Kidney (tissue), 14 donors: ENCODE results near the gene DAND5. TPM values are rescaled to one million over a fixed set of nuclear protein-coding genes. Genes with fewer than 3 reads are reported as not detected.
"Not testable (repeated sequence)": the region's sequence is repeated elsewhere in the genome, so short reads cannot be mapped to it uniquely, and the experiment has no call there.

Experiments
- DNase-seq, 5 donors: peaks; one replicate each; pipeline ENCODE4 v3.0.0-alpha.2; 2013 to 2020
- FAIRE-seq: peaks from 2 replicates; lab custom pipeline; 2012; peaks lifted over from hg19 to GRCh38; lab: Jason Lieb, UNC
- H3K27ac ChIP-seq, 2 donors: one replicate each; pipeline ENCODE4 v1.7.0; 2013; ENCODE audit warnings: low read depth in 2 of 2, low read length in 2 of 2, inconsistent platforms in 1 of 2
- H3K27me3 ChIP-seq: one replicate; pipeline ENCODE4 v1.7.1; 2013; ENCODE audit warnings: low read length, inconsistent platforms; ENCODE audit not compliant: control insufficient read depth, insufficient read depth
- H3K36me3 ChIP-seq, 3 donors: one replicate each; pipeline versions ENCODE4 v1.7.0 to v1.7.1; 2013; ENCODE audit warnings: low read length in 3 of 3, control low read depth in 1 of 3, inconsistent platforms in 1 of 3; ENCODE audit not compliant: insufficient read depth in 3 of 3, control insufficient read depth in 2 of 3
- H3K4me1 ChIP-seq, 3 donors: one replicate each; pipeline versions ENCODE4 v1.7.0 to v1.7.1; 2013; ENCODE audit warnings: low read length in 3 of 3, inconsistent platforms in 1 of 3, low read depth in 1 of 3; ENCODE audit not compliant: control insufficient read depth in 2 of 3, insufficient read depth in 2 of 3
- H3K4me3 ChIP-seq, 3 donors: one replicate each; pipeline versions ENCODE4 v1.7.0 to v1.8.1; 2013; ENCODE audit warnings: low read length in 3 of 3, control low read depth in 1 of 3, inconsistent platforms in 1 of 3
- H3K9ac ChIP-seq, 3 donors: one replicate each; pipeline versions ENCODE4 v1.7.0 to v1.7.1; 2013; ENCODE audit warnings: low read length in 3 of 3, control low read depth in 1 of 3, inconsistent platforms in 1 of 3
- H3K9me3 ChIP-seq, 3 donors: one replicate each; pipeline versions ENCODE4 v1.7.0 to v1.7.1; 2013; ENCODE audit warnings: low read length in 3 of 3, control low read depth in 1 of 3, inconsistent platforms in 1 of 3; ENCODE audit not compliant: control insufficient read depth in 2 of 3, insufficient read depth in 1 of 3
- intact Hi-C: fragments of 100-400 bp; cut with DNase I; formaldehyde crosslinking; loops from one replicate; pipeline ENCODE4 v1.11.1; 2022
- polyA plus RNA-seq: library from polyadenylated mRNA; stranded (reverse); fragments of 350-450 nt; fragmentation: Illumina TruSeq; extraction: RNeasy Lipid Tissue Mini Kit (QIAGEN cat#74804); gene quantifications from one replicate; pipeline ENCODE4 v1.2.3, GENCODE V29; 2014; ENCODE audit warnings: low read depth, low replicate concordance; ENCODE audit not compliant: insufficient read depth
- total RNA-seq: library from RNA; stranded (reverse); fragmentation: NEBNext Ultra II Directional; extraction: Animal tissue kit (Norgen Biotek cat#: 25700); gene quantifications from one replicate; pipeline ENCODE4 v1.2.1, GENCODE V29; 2021
- TF ChIP-seq, protein P1 (sequence below): IDR thresholded peaks from 3 replicates; pipeline ENCODE4 v1.5.1; 2012; ENCODE audit warnings: mild to moderate bottlenecking, moderate library complexity, borderline replicate concordance; ENCODE audit not compliant: insufficient read depth; ENCODE audit errors: extremely low read depth
- donor health status: control.
- donor health status: control.
- donor health status: control.
- donor health status: control.
- donor health status: control.
- donor health status: DM: yes; HTN: yes; CAD: no.
- donor health status: Normal renal cell carcinoma (clear cell type).

DAND5 gene
- total and polyA plus RNA-seq, 2 donors from 2014 or later, result not detected

DNA sequence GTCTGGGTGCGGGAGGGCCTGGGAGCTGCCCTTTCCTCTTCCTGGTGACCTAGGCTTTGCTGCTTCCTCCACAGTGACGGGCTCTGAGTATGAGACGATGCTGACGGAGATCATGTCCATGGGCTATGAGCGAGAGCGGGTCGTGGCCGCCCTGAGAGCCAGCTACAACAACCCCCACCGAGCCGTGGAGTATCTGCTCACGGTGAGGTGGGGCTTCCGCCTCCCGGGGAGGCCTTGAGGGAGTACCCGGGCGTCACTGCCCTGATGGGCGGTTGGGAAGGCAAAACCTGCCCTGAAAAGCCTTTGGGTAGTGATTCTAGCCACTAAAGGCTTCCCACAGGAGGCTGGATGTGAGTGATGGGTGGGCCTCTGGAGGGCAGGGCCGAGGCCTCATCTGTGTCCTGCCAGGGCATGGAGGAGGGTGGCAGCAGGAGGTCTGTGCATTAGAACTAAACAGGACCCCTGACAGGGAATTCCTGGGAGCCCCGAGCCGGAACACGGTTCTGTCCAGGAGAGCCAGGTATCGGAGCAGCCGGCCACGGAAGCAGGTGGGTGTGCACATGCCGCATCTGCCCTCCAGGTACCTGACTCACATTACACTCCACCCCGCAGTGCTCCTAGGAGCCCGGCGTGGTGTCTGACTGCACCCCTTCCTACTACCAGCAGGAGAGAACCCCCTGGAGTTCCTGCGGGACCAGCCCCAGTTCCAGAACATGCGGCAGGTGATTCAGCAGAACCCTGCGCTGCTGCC lies 20.6 kb upstream of the DAND5 start:
- Histone ChIP-seq H3K9me3 (no peaks in the 10 kb centered on the region), H3K27ac (no peak overlapping the region), H3K36me3 (peaks cover 8 to 28% (median 27%) of the 10 kb centered on the region in 3 donors), H3K4me3 (no peak overlapping the region), H3K27me3 (no peaks in the 10 kb centered on the region), H3K9ac (no peak overlapping the region), H3K4me1 (peaks cover 0 to 14% (median 6%) of the 10 kb centered on the region in 3 donors)
- DNase-seq (peak in 2 of 5 donors; percentile 49 to 75), FAIRE-seq (no peak)
- TF ChIP-seq, protein P1, sequence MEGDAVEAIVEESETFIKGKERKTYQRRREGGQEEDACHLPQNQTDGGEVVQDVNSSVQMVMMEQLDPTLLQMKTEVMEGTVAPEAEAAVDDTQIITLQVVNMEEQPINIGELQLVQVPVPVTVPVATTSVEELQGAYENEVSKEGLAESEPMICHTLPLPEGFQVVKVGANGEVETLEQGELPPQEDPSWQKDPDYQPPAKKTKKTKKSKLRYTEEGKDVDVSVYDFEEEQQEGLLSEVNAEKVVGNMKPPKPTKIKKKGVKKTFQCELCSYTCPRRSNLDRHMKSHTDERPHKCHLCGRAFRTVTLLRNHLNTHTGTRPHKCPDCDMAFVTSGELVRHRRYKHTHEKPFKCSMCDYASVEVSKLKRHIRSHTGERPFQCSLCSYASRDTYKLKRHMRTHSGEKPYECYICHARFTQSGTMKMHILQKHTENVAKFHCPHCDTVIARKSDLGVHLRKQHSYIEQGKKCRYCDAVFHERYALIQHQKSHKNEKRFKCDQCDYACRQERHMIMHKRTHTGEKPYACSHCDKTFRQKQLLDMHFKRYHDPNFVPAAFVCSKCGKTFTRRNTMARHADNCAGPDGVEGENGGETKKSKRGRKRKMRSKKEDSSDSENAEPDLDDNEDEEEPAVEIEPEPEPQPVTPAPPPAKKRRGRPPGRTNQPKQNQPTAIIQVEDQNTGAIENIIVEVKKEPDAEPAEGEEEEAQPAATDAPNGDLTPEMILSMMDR, result no peak
- intact Hi-C loops, result no loop called here

DNA sequence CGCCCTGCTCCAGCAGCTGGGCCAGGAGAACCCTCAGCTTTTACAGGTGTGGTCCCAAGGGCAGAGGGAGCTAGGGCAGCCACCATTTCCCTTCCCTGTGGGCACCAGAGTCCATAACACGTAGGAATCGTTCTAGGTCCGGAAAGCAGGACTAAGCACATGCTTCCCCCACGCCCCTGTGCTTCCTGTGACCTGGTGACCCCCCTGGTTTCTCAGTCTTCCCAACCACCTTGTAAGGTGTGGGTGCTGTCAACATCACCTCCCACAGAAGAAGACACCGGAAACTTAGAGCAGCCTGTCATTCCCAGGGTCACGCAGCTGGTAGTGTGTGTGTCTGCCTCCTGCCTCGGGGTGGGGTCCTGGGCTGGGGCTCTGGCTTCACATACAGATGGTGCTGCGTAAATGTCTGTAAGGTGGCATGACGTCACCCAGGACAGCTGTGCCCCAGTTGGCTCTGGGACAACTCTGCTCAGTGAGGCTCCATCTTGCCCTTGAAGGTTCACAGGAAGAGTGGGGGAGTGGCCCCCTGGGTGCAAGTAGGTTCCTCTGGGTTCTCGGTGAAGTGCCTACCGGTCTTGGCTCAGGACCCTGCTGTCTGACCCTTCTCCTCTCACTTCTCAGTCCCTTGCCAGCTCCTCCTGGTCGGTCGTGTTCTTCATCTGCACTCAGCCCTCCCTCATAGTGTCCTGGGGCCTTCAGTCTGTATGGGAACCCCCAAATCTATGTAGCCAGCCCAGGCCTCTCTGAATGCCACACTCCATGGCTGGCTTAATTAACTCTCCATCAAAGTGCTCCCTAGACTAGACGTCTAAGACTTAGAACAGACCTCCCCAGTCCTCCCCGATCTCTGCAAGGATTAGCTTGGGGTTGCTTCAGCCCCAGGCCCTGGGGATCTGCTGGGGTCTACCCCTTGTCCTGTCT lies 19.8 kb upstream of the DAND5 start:
- intact Hi-C loops, result no loop called here
- no peak overlapping the region for H3K4me3 ChIP-seq
- TF ChIP-seq, protein P1, result no peak
- H3K27ac ChIP-seq, result no peak overlapping the region
- peaks cover 0 to 14% (median 6%) of the 10 kb centered on the region in 3 donors for H3K4me1 ChIP-seq
- no peak overlapping the region for H3K9ac ChIP-seq
- H3K27me3 ChIP-seq, result no peaks in the 10 kb centered on the region
- no peaks in the 10 kb centered on the region for H3K9me3 ChIP-seq
- FAIRE-seq, result no peak
- peaks cover 5 to 34% (median 25%) of the 10 kb centered on the region in 3 donors for H3K36me3 ChIP-seq
- no peak for DNase-seq

DNA sequence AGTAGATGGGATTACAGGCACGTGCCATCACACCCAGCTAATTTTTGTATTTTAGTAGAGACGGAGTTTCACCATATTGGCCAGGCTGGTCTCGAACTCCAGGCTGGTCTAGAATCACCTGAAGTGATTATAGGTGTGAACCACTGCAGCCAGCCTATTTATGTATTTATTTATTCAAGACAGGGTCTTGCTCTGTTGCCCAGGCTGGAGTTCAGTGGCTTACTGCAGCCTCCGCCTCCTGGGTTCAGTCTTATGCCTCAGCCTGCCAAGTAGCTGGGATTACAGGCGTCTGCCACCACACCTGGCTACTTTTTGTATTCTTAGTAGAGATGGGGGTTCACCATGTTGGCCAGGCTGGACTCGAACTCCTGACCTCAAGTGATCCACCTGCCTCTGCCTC lies 17.3 kb upstream of the DAND5 start:
- H3K27me3 ChIP-seq, H3K9ac ChIP-seq, FAIRE-seq, intact Hi-C loops, H3K9me3 ChIP-seq, DNase-seq, H3K4me3 ChIP-seq, H3K27ac ChIP-seq: not testable (repeated sequence)
- Histone ChIP-seq H3K36me3 (peaks cover 5 to 36% (median 24%) of the 10 kb centered on the region in 3 donors), H3K4me1 (peaks cover 0 to 16% (median 0%) of the 10 kb centered on the region in 3 donors)
